GM11168 (cell line): ENCODE measurements around the gene GATA2.

Experiments used
- in situ Hi-C: fragments of 300-500 bp; cut with MboI; formaldehyde crosslinking; loops from one replicate; pipeline ENCODE4 v1.12.0; 2022; ENCODE audit warnings: low sequenced_read_pairs; ENCODE audit not compliant: unreplicated experiment

Gene GATA2

DNA sequence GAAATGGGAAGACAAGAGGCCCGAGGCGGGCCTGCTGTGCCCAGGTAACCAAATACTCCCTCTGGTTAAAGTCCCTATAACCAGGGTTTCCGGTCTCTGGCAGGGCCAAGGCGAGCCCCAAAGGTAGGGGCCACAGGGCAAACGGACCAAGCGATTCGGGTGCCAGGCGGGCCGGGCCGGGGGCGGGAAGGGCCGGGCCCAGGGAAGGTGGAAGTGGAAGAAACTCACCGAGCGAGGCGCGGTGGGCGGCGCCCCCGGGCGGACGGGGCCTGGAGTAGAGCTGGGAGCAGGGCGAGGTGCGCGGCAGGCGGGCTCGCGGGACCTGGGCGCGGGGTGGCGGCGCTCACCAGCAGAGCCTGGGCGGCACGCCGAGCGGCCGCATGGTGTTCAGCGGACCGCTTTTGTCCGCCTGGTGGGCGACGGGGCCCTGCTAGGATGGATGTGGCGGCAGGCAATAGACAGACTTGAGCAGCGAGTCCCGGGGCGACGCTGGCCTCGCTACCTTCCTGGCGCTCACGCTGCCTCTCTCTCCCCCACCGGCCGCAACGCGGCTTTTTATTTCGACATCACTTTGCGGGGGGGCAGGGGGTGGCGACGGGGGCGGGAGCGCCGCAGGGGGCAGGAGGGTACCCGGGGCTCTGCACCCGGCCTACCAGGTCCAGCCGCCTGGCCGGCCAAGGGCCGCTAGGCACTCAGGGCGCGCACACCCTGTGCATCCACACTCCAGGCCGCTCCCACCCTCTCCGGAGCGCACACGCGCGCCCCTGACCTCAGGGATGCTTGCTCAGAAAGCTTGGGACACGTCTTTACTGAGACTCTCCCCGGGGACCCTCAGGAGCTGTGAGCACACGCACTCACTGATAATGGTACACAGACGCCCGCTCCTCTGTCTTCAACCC, at the start of gene GATA2:
GATA2 (minus strand) TSS at position 531 of the 899 bp plus-strand sequence. CDS start 6,170 bp downstream, outside the sequence.
- in situ Hi-C loops = no loop called here

DNA sequence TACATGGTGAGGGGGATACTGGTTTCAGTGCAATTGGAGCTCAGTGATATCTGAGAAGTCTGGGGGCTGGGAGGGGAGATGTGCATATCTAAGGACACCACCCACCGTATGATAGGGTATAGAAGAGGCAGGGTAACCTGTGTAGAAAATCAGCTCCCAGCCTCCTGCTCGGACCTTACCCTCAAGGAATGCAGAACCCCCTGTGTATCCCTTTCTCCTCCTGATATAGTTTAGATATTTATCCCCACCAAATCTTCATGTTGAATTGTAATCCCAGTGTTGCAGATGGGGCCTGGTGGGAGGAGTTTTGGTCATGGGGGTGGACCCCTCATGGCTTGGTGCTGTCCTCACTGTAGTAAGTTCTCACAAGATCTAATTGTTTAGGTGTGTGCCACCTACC, 48.2 kb upstream of the GATA2 start:
- in situ Hi-C loops = no loop called here

DNA sequence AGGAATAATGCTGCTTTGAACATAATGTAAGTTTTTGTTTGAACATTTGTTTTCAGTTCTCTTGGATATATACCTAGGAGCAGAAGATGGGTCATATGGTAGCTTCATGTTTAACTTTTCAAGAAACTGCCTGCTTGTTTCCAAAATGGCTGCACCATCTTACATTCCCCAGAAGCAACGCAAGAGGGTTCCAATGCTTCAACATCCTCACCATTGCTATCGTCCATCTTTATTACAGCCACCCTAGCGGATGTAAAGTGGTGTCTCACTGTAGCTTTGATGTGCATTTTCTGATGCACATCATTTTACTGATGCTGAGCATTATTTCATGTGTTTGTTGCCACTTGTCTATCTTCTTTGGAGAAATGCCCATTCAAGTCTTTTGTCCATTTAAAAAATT, 46.4 kb upstream of the GATA2 start:
- in situ Hi-C loops = no loop called here

DNA sequence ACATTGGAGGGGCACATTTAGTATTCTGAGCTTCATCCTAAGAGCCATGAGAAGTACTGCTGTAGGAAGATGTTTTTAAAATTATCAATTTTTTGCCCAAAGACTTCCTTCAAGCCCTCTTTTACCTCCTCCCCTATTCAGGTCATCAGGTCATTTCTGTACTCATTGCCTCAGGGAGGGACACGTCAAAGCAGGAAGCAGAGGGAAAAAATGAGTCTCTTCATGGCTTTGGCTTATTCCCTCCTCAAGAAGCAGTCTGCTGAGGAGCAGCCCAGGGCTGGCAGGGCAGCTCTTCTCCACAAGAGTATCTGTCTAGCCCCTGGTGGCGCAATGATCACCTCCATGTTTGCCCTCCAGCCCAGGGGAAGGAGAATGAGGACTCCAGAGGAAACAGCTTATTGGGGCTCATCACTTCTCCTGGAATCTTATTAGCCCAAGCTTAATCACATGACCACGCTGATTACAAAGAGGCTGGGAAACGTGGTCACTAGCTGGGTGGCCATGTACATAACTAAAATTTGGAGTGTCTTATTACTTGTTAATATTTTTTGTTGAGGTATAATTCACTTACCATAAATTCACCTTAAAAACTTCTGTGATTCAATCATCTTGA, 44.2 kb upstream of the GATA2 start:
- in situ Hi-C loops = no loop called here

DNA sequence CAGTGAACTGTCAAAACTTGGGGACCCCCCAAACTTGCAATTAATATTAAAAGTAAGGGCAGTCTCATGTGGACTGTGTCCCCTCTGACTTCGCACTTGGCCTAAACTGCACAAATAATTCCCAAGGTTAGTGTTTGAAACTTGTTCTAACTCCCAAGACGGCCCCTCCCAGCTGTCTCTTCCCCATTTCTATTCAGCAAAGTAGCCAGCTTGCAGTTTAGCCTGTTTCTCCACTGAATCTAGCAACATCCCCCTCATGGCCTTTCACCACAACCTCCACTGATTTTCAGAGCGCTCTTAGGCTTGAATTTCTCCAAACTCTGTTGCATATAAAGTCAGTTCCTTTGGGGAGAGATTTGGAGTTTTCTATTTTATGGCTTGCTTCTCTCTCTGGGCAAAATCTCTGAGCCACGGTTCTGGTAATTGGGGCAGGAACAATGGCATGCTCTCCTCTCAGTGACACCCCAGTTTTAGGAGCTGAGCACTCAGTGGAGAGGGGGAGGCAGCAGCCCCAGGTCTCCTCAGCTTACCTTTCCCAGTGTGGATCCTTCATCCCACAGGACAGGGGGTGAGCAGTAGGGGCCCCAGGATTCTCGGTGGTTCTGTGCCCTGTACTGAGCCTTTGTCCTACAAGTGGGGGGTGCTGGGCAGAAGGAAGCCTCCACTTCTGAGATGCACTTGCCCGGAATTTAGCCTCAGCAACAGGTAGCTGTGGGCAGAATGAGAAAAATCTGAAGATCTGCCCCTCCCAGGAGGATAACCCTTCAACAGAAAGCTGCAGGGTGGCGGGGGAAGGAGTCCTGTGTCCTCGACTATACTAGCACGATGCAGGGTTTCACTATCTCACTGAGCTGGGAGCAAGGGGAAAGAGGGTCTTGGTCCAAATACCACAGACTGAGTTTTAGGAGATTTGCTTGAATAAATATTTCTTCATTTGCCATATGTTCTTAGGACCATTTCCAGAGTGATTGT, 39.3 kb upstream of the GATA2 start:
- in situ Hi-C loops = no loop called here

DNA sequence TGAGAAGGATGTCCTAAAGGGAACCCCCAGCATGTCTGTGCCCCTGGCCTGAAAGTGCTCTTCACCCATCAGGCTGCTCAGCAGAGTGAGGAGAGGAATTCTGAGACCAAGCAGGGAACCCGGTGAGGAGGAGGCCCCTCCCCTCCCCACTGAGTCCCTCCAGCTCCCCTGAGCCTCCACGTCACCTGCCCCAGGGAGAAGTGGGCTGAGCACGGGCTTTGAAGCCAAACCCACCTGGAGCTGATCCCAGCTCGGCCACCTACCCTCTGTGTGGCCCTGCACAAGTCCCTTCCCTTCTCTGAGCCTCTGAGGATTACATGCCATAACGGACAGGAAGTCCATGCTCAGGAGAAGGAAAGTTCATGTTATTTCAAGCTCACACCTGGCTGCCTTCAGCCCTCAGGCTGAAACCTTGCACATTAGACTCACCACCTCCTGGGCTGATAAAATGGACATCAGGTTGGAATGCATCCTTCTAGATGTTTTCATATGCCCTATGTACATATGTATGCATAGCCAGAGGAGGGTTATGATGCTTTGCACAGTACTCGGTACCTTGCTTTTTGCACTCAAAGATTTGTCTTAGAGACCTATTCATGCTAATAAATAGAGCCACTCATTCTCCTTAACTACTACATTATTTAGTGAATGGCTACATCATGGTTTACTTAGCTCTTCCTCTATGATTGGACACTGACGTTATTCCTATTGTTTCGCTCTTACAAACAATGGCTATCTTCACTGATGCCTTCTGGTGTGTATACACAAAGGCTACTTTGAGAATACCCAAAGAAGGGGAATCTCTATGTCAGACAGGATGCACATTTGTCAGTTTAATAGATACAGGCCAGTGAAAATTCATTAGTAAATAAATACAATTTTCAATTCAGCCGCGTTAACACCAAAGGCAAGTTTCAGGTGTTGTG, 31.6 kb upstream of the GATA2 start:
- in situ Hi-C loops = no loop called here

DNA sequence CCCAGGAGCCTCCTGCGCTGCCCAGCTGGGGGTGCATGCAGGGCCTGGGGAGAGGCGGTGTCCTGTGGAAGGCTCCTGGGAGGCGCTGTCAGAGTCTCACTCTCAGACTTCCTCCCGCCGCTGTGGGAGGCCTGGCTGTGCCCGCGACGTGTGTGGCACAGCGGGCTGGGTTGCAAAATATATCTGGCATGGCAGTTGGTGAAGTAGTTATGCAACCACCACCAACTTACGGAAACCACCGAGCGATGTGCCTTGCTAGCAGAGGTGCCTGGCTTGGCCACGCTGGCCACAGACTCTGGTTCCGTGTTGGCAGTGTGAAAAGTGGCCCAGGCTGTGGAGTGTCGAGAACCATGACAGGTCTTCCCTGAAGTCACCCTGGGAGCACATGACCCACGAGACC, 30.6 kb upstream of the GATA2 start:
- in situ Hi-C loops = no loop called here

DNA sequence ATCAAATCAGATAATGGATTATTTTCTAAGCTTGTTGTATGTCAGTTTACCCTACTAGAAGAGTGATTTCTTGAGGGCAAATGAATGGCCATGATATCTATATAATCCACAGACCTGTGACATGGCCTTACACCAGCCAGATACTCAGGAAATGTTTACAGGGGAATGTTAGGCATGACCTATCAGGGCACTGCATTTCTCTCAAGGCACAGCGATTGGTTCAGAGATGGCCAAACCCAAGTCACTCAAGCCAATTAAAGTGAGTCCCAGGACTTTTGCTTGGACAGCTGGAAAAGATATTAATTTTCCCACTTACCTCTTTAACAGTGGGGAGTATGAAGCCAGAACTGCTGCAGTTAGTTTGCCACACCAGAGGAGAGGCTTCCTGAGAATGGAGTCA, 28.7 kb upstream of the GATA2 start:
- in situ Hi-C loops = no loop called here

DNA sequence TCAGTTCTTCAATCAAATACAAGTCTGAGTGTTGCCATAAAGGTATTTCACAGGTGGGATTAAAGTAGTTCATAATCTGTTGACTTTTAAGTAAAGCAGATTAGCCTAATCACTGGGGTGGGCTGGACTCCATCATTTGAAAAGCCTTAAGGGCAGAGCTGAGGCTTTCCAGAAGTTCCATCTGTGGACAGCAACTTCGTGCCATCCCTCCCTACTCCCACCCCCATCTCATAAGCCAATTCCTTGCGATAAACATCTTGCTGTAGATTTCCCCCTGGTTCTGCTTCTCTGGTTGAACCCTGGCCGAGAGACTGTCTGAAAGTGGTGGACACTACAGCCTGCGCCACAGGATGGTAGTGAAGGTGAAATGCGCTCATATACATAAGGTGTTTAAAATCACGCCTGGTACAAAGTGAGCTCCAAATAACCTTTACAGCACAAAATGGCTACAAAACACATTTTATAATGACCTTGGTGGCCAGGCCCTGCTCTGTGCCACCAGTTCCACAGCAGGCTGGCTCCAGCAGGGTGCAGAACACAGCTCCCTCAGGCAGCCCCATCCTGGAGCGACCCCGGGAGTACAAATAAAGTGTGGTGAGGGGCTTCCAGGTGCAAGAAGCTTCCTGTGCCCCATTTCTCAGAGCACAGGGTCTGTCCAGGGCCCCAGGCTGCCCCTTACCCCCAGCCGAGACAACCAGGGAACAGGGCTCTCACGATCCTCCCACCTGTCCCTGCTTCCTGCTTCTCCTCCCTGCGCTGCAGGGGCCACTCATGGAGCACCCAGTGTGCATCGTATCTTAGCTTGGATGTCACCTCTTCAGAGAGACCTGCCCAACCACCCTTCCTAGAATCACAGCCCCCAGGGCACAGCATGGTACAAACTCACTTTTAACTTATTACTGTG, 25.8 kb upstream of the GATA2 start:
- in situ Hi-C loops = no loop called here

DNA sequence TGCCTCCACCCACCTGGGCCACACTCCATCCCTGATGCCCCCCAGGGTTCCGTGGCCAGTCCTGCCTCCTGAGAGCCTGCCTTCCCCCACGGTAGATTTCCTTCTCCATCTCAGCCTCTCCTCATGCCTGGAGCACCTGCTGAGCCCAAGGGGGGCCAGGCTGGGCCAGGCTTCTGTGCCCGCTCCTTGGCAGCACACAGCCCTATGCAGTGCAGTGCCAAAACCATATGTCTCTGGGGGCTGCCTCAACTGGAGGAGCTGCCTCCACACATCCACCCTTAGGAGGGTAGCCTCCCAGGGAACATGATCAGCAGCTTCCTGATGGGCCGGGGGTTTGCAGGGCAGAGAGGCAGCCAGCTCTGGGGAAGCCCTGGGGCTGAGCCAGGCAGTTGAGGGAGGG, 24.6 kb upstream of the GATA2 start:
- in situ Hi-C loops = no loop called here

DNA sequence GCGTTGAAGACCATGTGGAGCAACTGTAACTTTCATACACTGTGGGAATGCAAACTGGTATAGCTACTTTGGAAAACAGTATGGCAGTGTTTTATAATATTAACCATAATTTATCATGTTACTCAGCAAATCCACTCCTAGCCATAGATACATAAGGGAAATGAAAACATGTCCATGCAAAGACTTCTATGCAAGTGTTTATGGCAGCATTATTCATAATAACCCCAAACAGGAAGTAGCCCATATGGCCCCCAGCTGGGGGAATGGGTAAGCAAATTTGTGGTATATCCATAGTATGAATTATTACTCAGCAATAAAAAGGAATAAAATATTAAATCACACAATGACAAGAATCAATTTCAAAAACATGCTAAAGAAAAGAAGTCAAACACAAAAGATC, 23.0 kb upstream of the GATA2 start:
- in situ Hi-C loops = no loop called here

DNA sequence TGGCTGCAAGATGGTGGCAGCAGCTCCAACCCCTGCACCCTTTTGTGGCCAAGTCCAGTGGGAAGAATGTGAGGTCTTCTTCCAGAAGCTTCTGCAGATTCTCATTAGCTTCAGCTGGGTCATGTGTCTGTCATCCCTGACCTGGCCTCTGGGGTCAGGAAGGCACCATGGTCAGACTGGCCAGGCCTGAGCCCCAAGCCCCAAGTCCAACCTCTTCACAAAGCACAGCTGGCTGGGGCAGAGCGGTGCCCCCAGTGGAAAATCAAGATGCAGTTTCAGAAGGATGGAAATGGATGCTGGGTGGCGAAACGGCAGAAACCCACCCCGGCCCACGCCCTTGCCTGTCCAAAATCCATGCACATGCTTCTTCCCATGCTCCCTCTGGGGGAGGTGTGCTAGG, 15.9 kb upstream of the GATA2 start:
- in situ Hi-C loops = no loop called here

DNA sequence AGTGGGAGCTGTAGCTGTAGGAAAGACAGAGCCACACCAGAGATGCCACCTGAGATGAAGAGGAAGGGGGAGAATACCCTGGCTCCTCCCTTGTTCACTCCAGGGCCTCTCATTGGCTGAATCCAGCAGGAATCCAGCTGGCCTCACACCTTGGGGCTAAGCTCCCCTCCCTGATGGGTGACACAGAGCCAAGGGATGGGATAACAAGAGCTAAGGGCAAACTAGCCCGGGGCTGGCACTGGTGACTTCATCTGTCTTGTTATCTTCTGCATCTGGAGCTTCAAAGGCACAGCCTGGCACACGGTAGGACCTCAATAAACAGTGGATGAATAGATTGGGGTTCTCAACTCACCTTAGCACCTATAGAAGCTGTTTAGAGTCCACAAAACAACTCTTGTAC, 13.8 kb upstream of the GATA2 start:
- in situ Hi-C loops = no loop called here

DNA sequence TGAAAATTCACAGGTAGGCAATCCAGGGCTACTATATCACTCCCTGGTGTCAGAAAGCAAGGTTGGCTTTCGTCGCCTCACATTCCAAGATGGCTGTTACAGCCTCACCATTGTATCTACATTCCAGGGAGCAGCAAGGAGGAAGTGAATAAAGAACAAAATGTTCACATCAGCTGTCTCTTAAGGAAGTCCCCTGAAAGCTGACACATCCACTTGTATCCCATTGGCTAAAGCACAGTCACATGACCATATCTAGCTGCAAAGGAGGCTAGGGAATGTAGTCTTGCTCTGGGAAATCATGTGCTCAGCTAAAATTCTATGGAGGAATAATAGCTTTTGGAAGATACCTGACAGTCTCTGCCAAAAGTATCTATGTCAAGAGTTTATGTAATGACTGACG, 12.8 kb upstream of the GATA2 start:
- in situ Hi-C loops = no loop called here

DNA sequence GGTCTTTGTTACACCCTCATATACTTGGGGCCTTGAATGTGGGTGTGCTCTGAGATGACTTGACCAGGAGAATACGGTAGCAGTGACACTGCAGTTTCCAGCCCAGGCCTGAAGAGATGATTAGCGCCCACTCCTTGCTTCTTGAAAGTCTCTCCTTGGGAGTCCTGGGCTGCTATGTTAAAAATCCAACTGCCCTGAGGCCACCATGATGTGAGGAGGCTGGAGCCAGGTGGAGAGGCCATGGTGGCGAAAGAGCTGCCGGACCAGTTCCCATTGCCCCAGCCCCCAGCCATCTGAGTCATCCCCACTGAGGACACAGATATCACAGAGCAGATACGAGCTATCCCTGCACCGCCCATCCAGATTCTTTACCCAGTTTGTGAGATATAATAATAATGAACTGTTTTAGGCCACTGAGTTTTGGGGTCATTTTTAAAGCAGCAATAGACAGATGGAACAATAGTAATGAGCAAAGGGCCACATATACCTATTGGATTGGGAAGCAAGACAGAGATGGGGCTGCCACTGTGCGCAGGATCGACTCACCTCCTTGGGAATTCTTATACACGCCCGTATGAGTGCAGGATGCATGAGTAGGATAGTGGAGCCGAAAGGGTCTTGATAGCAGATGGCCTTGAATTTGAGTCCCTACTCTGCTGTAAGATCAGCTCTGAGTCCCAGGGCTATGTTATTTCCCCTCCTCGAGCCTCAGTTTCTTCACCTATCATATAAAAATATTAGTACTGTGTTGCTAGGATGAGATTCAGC, 12.1 kb upstream of the GATA2 start:
- in situ Hi-C loops = loop anchor here (5.0 kb wide), 1 partner anchor 78 kb away; no protein-coding TSS in a partner anchor

DNA sequence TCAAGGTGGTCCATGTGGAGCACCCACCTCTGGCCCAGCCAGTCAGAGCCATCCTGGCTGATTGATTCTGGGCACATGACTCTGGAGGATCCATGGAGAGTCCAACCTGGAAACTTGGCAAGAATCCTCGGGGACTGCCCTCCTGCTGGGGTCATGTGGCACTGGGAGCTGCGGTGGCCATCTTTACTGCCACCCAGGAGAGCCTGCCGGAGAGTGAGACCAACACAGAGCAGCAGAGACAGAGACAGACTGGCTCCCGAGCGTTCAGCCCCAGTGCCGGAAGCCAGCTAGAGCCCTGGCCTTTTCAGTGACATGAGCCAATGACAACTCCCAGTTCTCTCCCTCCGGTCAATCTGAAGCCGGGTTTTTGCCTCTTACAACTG, 11.5 kb upstream of the GATA2 start:
- in situ Hi-C loops = loop anchor here (5.0 kb wide), 1 partner anchor 77 kb away; no protein-coding TSS in a partner anchor

DNA sequence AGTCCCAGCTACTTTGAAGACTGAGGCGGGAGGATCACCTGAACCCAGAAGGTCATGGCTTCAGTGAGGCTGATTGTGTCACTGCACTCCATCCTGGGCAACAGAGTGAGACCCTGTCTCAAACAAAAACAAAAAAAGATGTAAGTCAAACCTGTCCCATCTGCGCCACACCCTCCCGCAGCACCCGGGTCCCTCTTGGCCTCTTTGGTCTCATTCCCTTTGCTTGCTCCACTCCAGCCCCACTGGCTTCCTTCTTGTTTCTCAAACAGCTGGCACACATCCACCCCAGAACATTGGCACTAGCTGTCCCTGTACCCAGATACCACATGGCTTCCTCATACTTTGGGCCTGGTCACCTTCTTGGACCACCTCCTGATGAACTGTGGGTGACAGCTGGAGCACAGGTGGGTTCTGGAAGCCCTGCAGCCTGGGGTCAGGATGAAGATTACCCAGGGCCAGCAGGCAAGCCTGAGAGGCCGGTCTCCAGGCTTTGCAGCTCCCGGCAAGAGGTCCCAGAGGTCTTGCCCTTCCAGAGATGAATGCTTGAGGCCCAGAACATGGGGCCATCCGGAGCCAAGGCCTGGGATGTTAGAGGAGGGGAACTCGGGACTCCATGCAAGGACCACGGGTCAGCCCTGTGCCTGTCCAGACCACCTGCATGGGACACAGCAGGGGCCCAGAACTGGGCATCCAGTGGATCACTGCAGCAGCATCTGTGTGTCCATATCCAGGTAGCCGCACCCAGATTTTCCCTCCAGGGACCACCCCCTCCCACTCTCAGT, 10.9 kb upstream of the GATA2 start:
- in situ Hi-C loops = loop anchor here (5.0 kb wide), 1 partner anchor 77 kb away; no protein-coding TSS in a partner anchor
